NCI-H2081 treated with DMSO at 0.1 percent for 48 hours (cell line): ENCODE data around the gene TBCD.

Experiments
- DNase-seq: peaks from one replicate; lab custom pipeline; 2025; lab: John Stamatoyannopoulos, UW

The TBCD gene

GRCh38 chr17:82858376-82859126 is 106.7 kb downstream of the TBCD start:
- no peak for DNase-seq

GRCh38 chr17:82859431-82860403 is 107.9 kb downstream of the TBCD start:
- no peak for DNase-seq

GRCh38 chr17:82860606-82861392 is 108.9 kb downstream of the TBCD start:
- no peak for DNase-seq

GRCh38 chr17:82861393-82861775 is 109.5 kb downstream of the TBCD start:
- DNase-seq, result no peak

GRCh38 chr17:82862191-82862590 is 110.3 kb downstream of the TBCD start:
- DNase-seq, result no peak

- DNase-seq, result no peak
Measured at GRCh38 chr17:82862737-82863382, 111.0 kb downstream of the TBCD start.

- DNase-seq, result no peak
Measured at GRCh38 chr17:82863383-82863940, 111.6 kb downstream of the TBCD start.

- no peak for DNase-seq
Measured at GRCh38 chr17:82863941-82864712, 112.3 kb downstream of the TBCD start.

GRCh38 chr17:82864713-82865248 is 112.9 kb downstream of the TBCD start:
- no peak for DNase-seq

GRCh38 chr17:82865274-82865673 is 113.4 kb downstream of the TBCD start:
- DNase-seq, result no peak

- peak; percentile 63 for DNase-seq
Measured at GRCh38 chr17:82865774-82866395, 114.0 kb downstream of the TBCD start.

GRCh38 chr17:82866590-82867191 is 114.8 kb downstream of the TBCD start:
- peak; percentile 60 for DNase-seq

GRCh38 chr17:82867763-82868325 is 116.0 kb downstream of the TBCD start:
- no peak for DNase-seq

GRCh38 chr17:82868715-82869131 is 116.9 kb downstream of the TBCD start:
- DNase-seq, result no peak

- no peak for DNase-seq
Measured at GRCh38 chr17:82869536-82869935, 117.7 kb downstream of the TBCD start.

GRCh38 chr17:82870091-82870491 is 118.2 kb downstream of the TBCD start:
- DNase-seq, result no peak

- no peak for DNase-seq
Measured at GRCh38 chr17:82870541-82870940, 118.7 kb downstream of the TBCD start.

GRCh38 chr17:82871056-82871775 is 119.4 kb downstream of the TBCD start:
- no peak for DNase-seq
